MM.1S (cell line): ENCODE measurements around the gene GNB1.

Experiments
- EZH2 ChIP-seq: fragments of 300-600 bp; sonication (generic); optimal IDR thresholded peaks from 2 replicates; pipeline ENCODE3; 2017; ENCODE audit warnings: low read depth, mild to moderate bottlenecking, antibody characterized with exemption, low read length, mixed read lengths
- EZH2phosphoT487 ChIP-seq: fragments of 300-600 bp; sonication (generic); IDR thresholded peaks from 2 replicates; pipeline ENCODE4 v1.6.1; 2018; ENCODE audit warnings: antibody characterized with exemption, low read length
- TF ChIP-seq, protein P1 (sequence below): fragments of 300-600 bp; sonication (generic); IDR thresholded peaks from 2 replicates; pipeline ENCODE4 v1.5.1; 2016; ENCODE audit warnings: antibody characterized with exemption, low read length, mixed read lengths

GRCh38 chr1:1893291-1893985, 2.6 kb upstream of the GNB1 start:
- no peak for TF ChIP-seq EZH2phosphoT487
- TF ChIP-seq EZH2: no peak
- TF ChIP-seq, protein P1, sequence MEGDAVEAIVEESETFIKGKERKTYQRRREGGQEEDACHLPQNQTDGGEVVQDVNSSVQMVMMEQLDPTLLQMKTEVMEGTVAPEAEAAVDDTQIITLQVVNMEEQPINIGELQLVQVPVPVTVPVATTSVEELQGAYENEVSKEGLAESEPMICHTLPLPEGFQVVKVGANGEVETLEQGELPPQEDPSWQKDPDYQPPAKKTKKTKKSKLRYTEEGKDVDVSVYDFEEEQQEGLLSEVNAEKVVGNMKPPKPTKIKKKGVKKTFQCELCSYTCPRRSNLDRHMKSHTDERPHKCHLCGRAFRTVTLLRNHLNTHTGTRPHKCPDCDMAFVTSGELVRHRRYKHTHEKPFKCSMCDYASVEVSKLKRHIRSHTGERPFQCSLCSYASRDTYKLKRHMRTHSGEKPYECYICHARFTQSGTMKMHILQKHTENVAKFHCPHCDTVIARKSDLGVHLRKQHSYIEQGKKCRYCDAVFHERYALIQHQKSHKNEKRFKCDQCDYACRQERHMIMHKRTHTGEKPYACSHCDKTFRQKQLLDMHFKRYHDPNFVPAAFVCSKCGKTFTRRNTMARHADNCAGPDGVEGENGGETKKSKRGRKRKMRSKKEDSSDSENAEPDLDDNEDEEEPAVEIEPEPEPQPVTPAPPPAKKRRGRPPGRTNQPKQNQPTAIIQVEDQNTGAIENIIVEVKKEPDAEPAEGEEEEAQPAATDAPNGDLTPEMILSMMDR: no peak
